Measurements from ENCODE around the gene PANK1. TPM values are rescaled to one million over a fixed set of nuclear protein-coding genes. Genes with fewer than 3 reads are reported as not detected.

PANK1 gene
- total RNA-seq, 1 donor from 2014 or later = 8.2 TPM

GRCh38 chr10:89589101-89589720 lies 55.8 kb downstream of the PANK1 start:
- Histone ChIP-seq H3K36me3 (no peaks in the 10 kb centered on the region), H3K27me3 (ENCODE audit: low read depth) (no peaks in the 10 kb centered on the region), H3K4me3 (no peak overlapping the region), H3K9me3 (no peaks in the 10 kb centered on the region), H3K27ac (no peak overlapping the region), H3K4me1 (no peaks in the 10 kb centered on the region)
- TF ChIP-seq CTCF (IDR thresholded peaks at IDR 0.05) = no peak
- intact Hi-C loops (cut with DNase I) = no loop called here
- DNase-seq (no peak), ATAC-seq (no peak)

GRCh38 chr10:89588671-89589070 lies 56.4 kb downstream of the PANK1 start:
- no peaks in the 10 kb centered on the region for H3K4me1 ChIP-seq
- DNase-seq (no peak), ATAC-seq (no peak)
- H3K4me3 ChIP-seq = no peak overlapping the region
- H3K27me3 ChIP-seq (ENCODE audit: low read depth) = no peaks in the 10 kb centered on the region
- no peak for TF ChIP-seq CTCF (IDR thresholded peaks at IDR 0.05)
- no peak overlapping the region for H3K27ac ChIP-seq
- no peaks in the 10 kb centered on the region for H3K9me3 ChIP-seq
- H3K36me3 ChIP-seq = no peaks in the 10 kb centered on the region
- intact Hi-C loops (cut with DNase I) = no loop called here

- ATAC-seq (no peak), DNase-seq (no peak)
- no peak overlapping the region for H3K4me3 ChIP-seq
- intact Hi-C loops (cut with DNase I) = no loop called here
- no peaks in the 10 kb centered on the region for H3K36me3 ChIP-seq
- no peaks in the 10 kb centered on the region for H3K9me3 ChIP-seq
- no peak for TF ChIP-seq CTCF (IDR thresholded peaks at IDR 0.05)
- no peaks in the 10 kb centered on the region for H3K27me3 ChIP-seq (ENCODE audit: low read depth)
- H3K27ac ChIP-seq = no peak overlapping the region
- no peaks in the 10 kb centered on the region for H3K4me1 ChIP-seq
These were observed 63.0 kb downstream of the PANK1 start for GRCh38 chr10:89582022-89582421.

GRCh38 chr10:89580243-89580642 lies 64.8 kb downstream of the PANK1 start:
- Histone ChIP-seq H3K9me3 (no peaks in the 10 kb centered on the region), H3K36me3 (no peaks in the 10 kb centered on the region), H3K27me3 (ENCODE audit: low read depth) (no peaks in the 10 kb centered on the region), H3K4me1 (no peaks in the 10 kb centered on the region), H3K27ac (no peak overlapping the region), H3K4me3 (no peak overlapping the region)
- intact Hi-C loops (cut with DNase I) = no loop called here
- no peak for TF ChIP-seq CTCF (IDR thresholded peaks at IDR 0.05)
- DNase-seq = no peak
- ATAC-seq = peak in 1 of 2 donors; percentile 46

- ATAC-seq (no peak), DNase-seq (no peak)
- H3K27ac ChIP-seq = no peak overlapping the region
- H3K27me3 ChIP-seq (ENCODE audit: low read depth) = no peaks in the 10 kb centered on the region
- no peaks in the 10 kb centered on the region for H3K36me3 ChIP-seq
- intact Hi-C loops (cut with DNase I) = no loop called here
- no peaks in the 10 kb centered on the region for H3K4me1 ChIP-seq
- no peak for TF ChIP-seq CTCF (IDR thresholded peaks at IDR 0.05)
- no peaks in the 10 kb centered on the region for H3K9me3 ChIP-seq
- H3K4me3 ChIP-seq = no peak overlapping the region
These were observed 68.3 kb downstream of the PANK1 start for GRCh38 chr10:89576696-89577095.

Measured in lower lobe of right lung (tissue), 2 donors.